GM23338 (cell line): ENCODE data around the gene DAGLA. TPM values are rescaled to one million over a fixed set of nuclear protein-coding genes. Genes with fewer than 3 reads are reported as not detected.

Source experiments
- ATAC-seq: fragments of 200-7000 bp; cut with Tn5 transposase; 3 replicates; pipeline ENCODE4 v1.9.1; 2020
- DNase-seq: peaks from one replicate; pipeline ENCODE4 v3.0.0-alpha.2; 2015; ENCODE audit warnings: low spot score
- H2AFZ ChIP-seq: fragments of 200-600 bp; sonication (generic); 2 replicates; pipeline ENCODE4 v1.8.0; 2016; ENCODE audit warnings: antibody characterized with exemption, mild to moderate bottlenecking, moderate library complexity
- H3F3A ChIP-seq: fragments of 200-600 bp; sonication (generic); replicated peaks from 2 replicates; pipeline ENCODE4 v1.8.0; 2017; ENCODE audit warnings: antibody characterized with exemption, mixed run types, low read depth
- H3K27ac ChIP-seq: fragments of 200-600 bp; sonication (generic); 2 replicates; pipeline ENCODE4 v1.6.1; 2016; ENCODE audit warnings: low read depth
- H3K27me3 ChIP-seq: fragments of 200-600 bp; sonication (generic); 2 replicates; pipeline ENCODE4 v1.8.0; 2016; ENCODE audit warnings: mild to moderate bottlenecking, mixed run types, moderate library complexity; ENCODE audit not compliant: insufficient read depth
- H3K36me3 ChIP-seq: fragments of 200-600 bp; sonication (generic); 2 replicates; pipeline ENCODE4 v1.8.0; 2016; ENCODE audit warnings: mild to moderate bottlenecking; ENCODE audit not compliant: insufficient read depth
- H3K4me1 ChIP-seq: fragments of 200-600 bp; sonication (generic); 2 replicates; pipeline ENCODE4 v1.8.0; 2016; ENCODE audit warnings: mild to moderate bottlenecking, moderate library complexity; ENCODE audit not compliant: insufficient read depth
- H3K4me2 ChIP-seq: fragments of 200-600 bp; sonication (generic); 2 replicates; pipeline ENCODE4 v1.7.1; 2017; ENCODE audit warnings: mixed run types
- H3K4me3 ChIP-seq: fragments of 200-600 bp; sonication (generic); 2 replicates; pipeline ENCODE4 v1.6.1; 2016; ENCODE audit warnings: mixed run types
- H3K79me2 ChIP-seq: fragments of 200-600 bp; sonication (generic); replicated peaks from 2 replicates; pipeline ENCODE4 v1.8.0; 2017; ENCODE audit warnings: mild to moderate bottlenecking; ENCODE audit not compliant: insufficient read depth
- H3K9me2 ChIP-seq: fragments of 200-600 bp; sonication (generic); 2 replicates; pipeline ENCODE4 v1.8.0; 2017; ENCODE audit not compliant: insufficient read depth
- H4K20me1 ChIP-seq: fragments of 200-600 bp; sonication (generic); replicated peaks from 2 replicates; pipeline ENCODE4 v1.8.0; 2017; ENCODE audit warnings: mild to moderate bottlenecking; ENCODE audit not compliant: insufficient read depth
- H3K27ac Mint-ChIP-seq: 2 replicates; pipeline ENCODE4 v1.8.0; 2020; ENCODE audit warnings: inconsistent platforms, mild to moderate bottlenecking, moderate library complexity, mixed read lengths
- H3K27me3 Mint-ChIP-seq: 3 replicates; pipeline ENCODE4 v1.8.0; 2022; ENCODE audit warnings: low read depth, mild to moderate bottlenecking, moderate library complexity, mixed read lengths, inconsistent platforms; ENCODE audit not compliant: insufficient read depth, poor library complexity
- H3K36me3 Mint-ChIP-seq: 3 replicates; pipeline ENCODE4 v1.8.0; 2021; ENCODE audit warnings: low read depth, mild to moderate bottlenecking, inconsistent platforms, moderate library complexity, mixed read lengths
- H3K4me1 Mint-ChIP-seq: 3 replicates; pipeline ENCODE4 v1.8.0; 2020; ENCODE audit warnings: mild to moderate bottlenecking, inconsistent platforms, mixed read lengths
- H3K4me3 Mint-ChIP-seq: 3 replicates; pipeline ENCODE4 v1.8.0; 2021; ENCODE audit warnings: moderate library complexity, mild to moderate bottlenecking, inconsistent platforms, mixed read lengths
- H3K9me3 Mint-ChIP-seq: 3 replicates; pipeline ENCODE4 v1.8.0; 2020; ENCODE audit warnings: moderate library complexity, mild to moderate bottlenecking, inconsistent platforms, mixed read lengths
- CREB1 ChIP-seq: fragments of 250-450 bp; sonication (Bioruptor Pico); IDR thresholded peaks from 2 replicates; pipeline ENCODE4 v1.5.0; 2020; ENCODE audit warnings: low read depth, mild to moderate bottlenecking, moderate library complexity
- EZH2 ChIP-seq: fragments of 200-600 bp; sonication (generic); IDR thresholded peaks from one replicate; pipeline ENCODE4 v1.8.0; 2017; ENCODE audit warnings: antibody characterized with exemption, mild to moderate bottlenecking, low read depth; ENCODE audit not compliant: unreplicated experiment
- EZH2phosphoT487 ChIP-seq: fragments of 200-600 bp; sonication (generic); IDR thresholded peaks from one replicate; pipeline ENCODE4 v1.8.1; 2018; ENCODE audit warnings: antibody characterized with exemption; ENCODE audit not compliant: unreplicated experiment
- JUNB ChIP-seq: IDR thresholded peaks from one replicate; pipeline ENCODE4 v1.6.1; 2016; ENCODE audit warnings: antibody characterized with exemption; ENCODE audit not compliant: unreplicated experiment
- NANOG ChIP-seq: IDR thresholded peaks from 2 replicates; pipeline ENCODE4 v1.6.1; 2016; ENCODE audit warnings: antibody characterized with exemption, borderline replicate concordance
- POLR2AphosphoS5 ChIP-seq: IDR thresholded peaks from 2 replicates; pipeline ENCODE4 v1.6.1; 2016; ENCODE audit warnings: antibody characterized with exemption, low read depth
- ZNF114 ChIP-seq: fragments of 250-450 bp; sonication (Bioruptor Pico); IDR thresholded peaks from 2 replicates; pipeline ENCODE4 v1.5.0; 2020; ENCODE audit warnings: mild to moderate bottlenecking, moderate library complexity
- ZNF331 ChIP-seq: fragments of 250-450 bp; sonication (Bioruptor Pico); IDR thresholded peaks from 2 replicates; pipeline ENCODE4 v1.5.0; 2020; ENCODE audit warnings: low read depth, mild to moderate bottlenecking, moderate library complexity
- polyA plus RNA-seq: library from polyadenylated mRNA; unstranded; fragments of >200 nt; fragmentation: Nextera tagmentation; extraction: Ambion mirVana; gene quantifications from 2 replicates; pipeline ENCODE4 v1.2.1, GENCODE V29; 2016
- total RNA-seq: library from RNA; depleted of rRNA; stranded (reverse); fragments of >200 nt; shearing (Covaris generic); gene quantifications from 2 replicates; pipeline ENCODE4 v1.2.3, GENCODE V29; 2014
- TF ChIP-seq, protein P1 (sequence below), 2 experiments: fragments of 200-600 bp in 1 of 2; sonication (generic) in 1 of 2; conservative IDR thresholded peaks; 2 replicates each; pipeline versions ENCODE4 v1.5.1 to v1.6.1; 2016 to 2017; ENCODE audit warnings: antibody characterized with exemption in 2 of 2, low read depth in 2 of 2, mild to moderate bottlenecking in 2 of 2, moderate library complexity in 1 of 2
- TF ChIP-seq, protein P2 (sequence below): IDR thresholded peaks from one replicate; pipeline ENCODE4 v1.6.1; 2018; ENCODE audit warnings: antibody characterized with exemption; ENCODE audit not compliant: unreplicated experiment
- TF ChIP-seq, protein P3 (sequence below): IDR thresholded peaks from 2 replicates; pipeline ENCODE4 v1.6.1; 2016; ENCODE audit warnings: antibody characterized with exemption

DAGLA gene
- total and polyA plus RNA-seq, 2 experiments from 2014 or later, result 0.55 to 2.5 TPM

DNA sequence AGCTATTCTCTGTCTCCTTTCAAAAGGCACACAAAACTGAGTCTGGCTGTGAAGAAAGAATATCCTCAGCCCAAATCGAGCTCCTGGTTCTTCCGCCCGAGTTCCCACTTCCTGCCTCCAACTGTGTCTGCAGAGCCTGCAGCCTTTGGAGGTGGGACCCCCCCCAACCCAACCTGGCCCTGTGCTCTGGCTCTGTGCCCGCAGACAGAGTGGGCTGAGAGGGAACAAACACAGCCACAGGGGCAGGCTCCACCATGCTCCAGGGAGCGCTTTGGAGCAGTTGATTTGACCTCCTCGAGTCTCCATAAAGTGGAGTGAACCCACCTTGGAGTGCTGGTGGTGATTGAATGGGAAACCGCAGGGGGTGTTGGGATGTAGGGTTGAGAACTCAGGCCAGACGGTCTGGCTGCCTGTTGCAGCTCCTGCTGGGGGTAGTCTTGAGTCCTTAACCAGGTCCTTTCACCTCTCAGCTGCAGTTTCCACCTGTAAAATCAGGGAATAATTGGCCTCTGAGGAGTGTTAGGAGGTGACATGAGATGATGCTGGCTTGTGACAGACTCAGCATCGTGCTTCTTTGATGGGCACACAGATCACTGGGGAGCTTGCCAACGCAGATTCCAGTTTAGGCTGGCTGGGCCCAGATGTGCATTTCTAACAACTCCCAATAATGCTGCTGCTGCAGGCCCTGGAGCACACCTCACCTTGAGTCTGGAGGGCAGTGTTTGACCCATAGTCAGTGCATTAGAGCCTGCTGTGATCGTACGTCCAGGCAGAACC is 11.4 kb downstream of the DAGLA start:
- peaks cover 11% of the 10 kb centered on the region for H3K27me3 Mint-ChIP-seq
- peaks cover 46% of the 10 kb centered on the region for H3K4me1 Mint-ChIP-seq
- H3K36me3 Mint-ChIP-seq, result no peaks in the 10 kb centered on the region
- H3K9me2 ChIP-seq, result no peaks in the 10 kb centered on the region
- H3K27me3 ChIP-seq, result no peaks in the 10 kb centered on the region
- H3K9me3 Mint-ChIP-seq, result no peaks in the 10 kb centered on the region
- H3K4me1 ChIP-seq, result peaks cover 37% of the 10 kb centered on the region
- no peak overlapping the region for H3K4me3 ChIP-seq
- no peaks in the 10 kb centered on the region for H3K36me3 ChIP-seq
- peaks cover 9% of the 10 kb centered on the region; the same call in 1 of the 2 replicates for H3F3A ChIP-seq
- H2AFZ ChIP-seq, result peak overlapping the region; percentile 32; the same call in 1 of the 2 replicates
- H3K79me2 ChIP-seq, result no peaks in the 10 kb centered on the region
- H3K4me2 ChIP-seq, result peak overlapping the region; percentile 26; the same call in 1 of the 2 replicates
- TF ChIP-seq, protein P1, sequence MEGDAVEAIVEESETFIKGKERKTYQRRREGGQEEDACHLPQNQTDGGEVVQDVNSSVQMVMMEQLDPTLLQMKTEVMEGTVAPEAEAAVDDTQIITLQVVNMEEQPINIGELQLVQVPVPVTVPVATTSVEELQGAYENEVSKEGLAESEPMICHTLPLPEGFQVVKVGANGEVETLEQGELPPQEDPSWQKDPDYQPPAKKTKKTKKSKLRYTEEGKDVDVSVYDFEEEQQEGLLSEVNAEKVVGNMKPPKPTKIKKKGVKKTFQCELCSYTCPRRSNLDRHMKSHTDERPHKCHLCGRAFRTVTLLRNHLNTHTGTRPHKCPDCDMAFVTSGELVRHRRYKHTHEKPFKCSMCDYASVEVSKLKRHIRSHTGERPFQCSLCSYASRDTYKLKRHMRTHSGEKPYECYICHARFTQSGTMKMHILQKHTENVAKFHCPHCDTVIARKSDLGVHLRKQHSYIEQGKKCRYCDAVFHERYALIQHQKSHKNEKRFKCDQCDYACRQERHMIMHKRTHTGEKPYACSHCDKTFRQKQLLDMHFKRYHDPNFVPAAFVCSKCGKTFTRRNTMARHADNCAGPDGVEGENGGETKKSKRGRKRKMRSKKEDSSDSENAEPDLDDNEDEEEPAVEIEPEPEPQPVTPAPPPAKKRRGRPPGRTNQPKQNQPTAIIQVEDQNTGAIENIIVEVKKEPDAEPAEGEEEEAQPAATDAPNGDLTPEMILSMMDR (conservative IDR thresholded peaks at IDR 0.05; ENCODE audit: low read depth in 2 of 2), result no peak
- TF ChIP-seq ZNF331 (no peak), CREB1 (no peak), JUNB (no peak)
- H3K27ac Mint-ChIP-seq, result no peak overlapping the region
- no peaks in the 10 kb centered on the region for H4K20me1 ChIP-seq
- ATAC-seq (no peak), DNase-seq (peak; percentile 54)
- no peak overlapping the region for H3K4me3 Mint-ChIP-seq
- H3K27ac ChIP-seq, result no peak overlapping the region

DNA sequence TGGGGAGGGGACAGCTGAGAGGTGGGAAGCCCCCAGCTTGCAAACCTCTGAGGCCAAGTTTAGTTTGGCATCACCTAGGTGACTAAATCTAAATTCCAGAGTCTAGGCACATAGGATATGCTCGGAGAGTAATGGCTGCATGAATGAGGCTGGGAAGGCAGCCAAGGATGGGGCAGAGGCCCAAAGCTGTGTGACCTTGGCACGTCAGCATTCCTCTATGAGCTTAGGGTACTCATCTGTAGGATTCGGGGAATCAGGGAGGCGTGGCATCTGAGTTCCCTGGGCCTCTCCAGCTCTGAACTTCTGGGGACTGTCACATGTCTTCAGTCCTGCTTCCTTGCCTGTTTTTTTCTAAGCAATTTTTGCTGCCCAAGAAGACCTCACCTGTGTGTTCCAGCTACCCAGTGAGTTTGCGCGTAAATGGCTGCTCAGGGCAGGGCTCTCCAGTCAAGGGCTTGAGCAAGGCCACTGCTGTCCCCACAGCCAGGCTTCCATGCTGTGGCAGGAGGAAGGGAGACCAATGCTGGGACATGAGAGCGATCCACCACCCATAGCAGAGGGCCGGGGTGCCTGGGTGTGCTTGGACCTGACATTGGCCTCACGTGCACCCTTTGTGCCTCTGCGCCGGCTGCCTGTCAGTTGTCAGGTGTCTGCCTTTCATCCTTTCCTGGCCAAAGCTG is 13.9 kb downstream of the DAGLA start:
- Histone ChIP-seq H3K36me3 (no peaks in the 10 kb centered on the region), H4K20me1 (no peaks in the 10 kb centered on the region), H3K9me2 (no peaks in the 10 kb centered on the region), H3F3A (peaks cover 9% of the 10 kb centered on the region; the same call in 1 of the 2 replicates), H3K4me2 (peak overlapping the region; percentile 57; the same call in 1 of the 2 replicates), H3K27me3 (no peaks in the 10 kb centered on the region), H3K4me3 (no peak overlapping the region), H3K4me1 (peaks cover 37% of the 10 kb centered on the region), H2AFZ (peak overlapping the region; percentile 66), H3K79me2 (no peaks in the 10 kb centered on the region), H3K27ac (no peak overlapping the region)
- peaks cover 8% of the 10 kb centered on the region for H3K27me3 Mint-ChIP-seq
- DNase-seq (no peak), ATAC-seq (peak; percentile 2; the same call in 1 of the 3 replicates)
- H3K9me3 Mint-ChIP-seq, result no peaks in the 10 kb centered on the region
- no peak overlapping the region; the same call in 2 of the 3 replicates for H3K4me3 Mint-ChIP-seq
- no peaks in the 10 kb centered on the region for H3K36me3 Mint-ChIP-seq
- H3K27ac Mint-ChIP-seq, result no peak overlapping the region
- H3K4me1 Mint-ChIP-seq, result peaks cover 49% of the 10 kb centered on the region
- no peak for TF ChIP-seq NANOG
- no peak for TF ChIP-seq EZH2phosphoT487
- TF ChIP-seq, protein P2, sequence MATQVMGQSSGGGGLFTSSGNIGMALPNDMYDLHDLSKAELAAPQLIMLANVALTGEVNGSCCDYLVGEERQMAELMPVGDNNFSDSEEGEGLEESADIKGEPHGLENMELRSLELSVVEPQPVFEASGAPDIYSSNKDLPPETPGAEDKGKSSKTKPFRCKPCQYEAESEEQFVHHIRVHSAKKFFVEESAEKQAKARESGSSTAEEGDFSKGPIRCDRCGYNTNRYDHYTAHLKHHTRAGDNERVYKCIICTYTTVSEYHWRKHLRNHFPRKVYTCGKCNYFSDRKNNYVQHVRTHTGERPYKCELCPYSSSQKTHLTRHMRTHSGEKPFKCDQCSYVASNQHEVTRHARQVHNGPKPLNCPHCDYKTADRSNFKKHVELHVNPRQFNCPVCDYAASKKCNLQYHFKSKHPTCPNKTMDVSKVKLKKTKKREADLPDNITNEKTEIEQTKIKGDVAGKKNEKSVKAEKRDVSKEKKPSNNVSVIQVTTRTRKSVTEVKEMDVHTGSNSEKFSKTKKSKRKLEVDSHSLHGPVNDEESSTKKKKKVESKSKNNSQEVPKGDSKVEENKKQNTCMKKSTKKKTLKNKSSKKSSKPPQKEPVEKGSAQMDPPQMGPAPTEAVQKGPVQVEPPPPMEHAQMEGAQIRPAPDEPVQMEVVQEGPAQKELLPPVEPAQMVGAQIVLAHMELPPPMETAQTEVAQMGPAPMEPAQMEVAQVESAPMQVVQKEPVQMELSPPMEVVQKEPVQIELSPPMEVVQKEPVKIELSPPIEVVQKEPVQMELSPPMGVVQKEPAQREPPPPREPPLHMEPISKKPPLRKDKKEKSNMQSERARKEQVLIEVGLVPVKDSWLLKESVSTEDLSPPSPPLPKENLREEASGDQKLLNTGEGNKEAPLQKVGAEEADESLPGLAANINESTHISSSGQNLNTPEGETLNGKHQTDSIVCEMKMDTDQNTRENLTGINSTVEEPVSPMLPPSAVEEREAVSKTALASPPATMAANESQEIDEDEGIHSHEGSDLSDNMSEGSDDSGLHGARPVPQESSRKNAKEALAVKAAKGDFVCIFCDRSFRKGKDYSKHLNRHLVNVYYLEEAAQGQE, result no peak
- TF ChIP-seq CREB1, result no peak
- TF ChIP-seq EZH2, result no peak
- TF ChIP-seq POLR2AphosphoS5, result no peak
- TF ChIP-seq JUNB, result no peak
- no peak for TF ChIP-seq ZNF114
- TF ChIP-seq, protein P3, sequence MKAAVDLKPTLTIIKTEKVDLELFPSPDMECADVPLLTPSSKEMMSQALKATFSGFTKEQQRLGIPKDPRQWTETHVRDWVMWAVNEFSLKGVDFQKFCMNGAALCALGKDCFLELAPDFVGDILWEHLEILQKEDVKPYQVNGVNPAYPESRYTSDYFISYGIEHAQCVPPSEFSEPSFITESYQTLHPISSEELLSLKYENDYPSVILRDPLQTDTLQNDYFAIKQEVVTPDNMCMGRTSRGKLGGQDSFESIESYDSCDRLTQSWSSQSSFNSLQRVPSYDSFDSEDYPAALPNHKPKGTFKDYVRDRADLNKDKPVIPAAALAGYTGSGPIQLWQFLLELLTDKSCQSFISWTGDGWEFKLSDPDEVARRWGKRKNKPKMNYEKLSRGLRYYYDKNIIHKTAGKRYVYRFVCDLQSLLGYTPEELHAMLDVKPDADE, result no peak
- TF ChIP-seq, protein P1 (conservative IDR thresholded peaks at IDR 0.05; ENCODE audit: low read depth in 2 of 2), result no peak
- no peak for TF ChIP-seq ZNF331
